Umbilical cord (tissue), 2 donors: ENCODE results near the gene TBC1D5. TPM values are rescaled to one million over a fixed set of nuclear protein-coding genes. Genes with fewer than 3 reads are reported as not detected.
"Not testable (repeated sequence)": the region's sequence is repeated elsewhere in the genome, so short reads cannot be mapped to it uniquely, and the experiment has no call there.

Experiments
- DNase-seq: peaks from one replicate; pipeline ENCODE4 v3.0.0-alpha.2; 2015; ENCODE audit warnings: low spot score
- total RNA-seq: library from RNA; depleted of rRNA; stranded (reverse); fragments of >200 nt; gene quantifications from one replicate; pipeline ENCODE4 v1.2.3, GENCODE V29; 2014; ENCODE audit warnings: low replicate concordance; ENCODE audit not compliant: insufficient read depth

The TBC1D5 gene
- total RNA-seq, 1 donor from 2014 or later, result 92.2 TPM

DNA sequence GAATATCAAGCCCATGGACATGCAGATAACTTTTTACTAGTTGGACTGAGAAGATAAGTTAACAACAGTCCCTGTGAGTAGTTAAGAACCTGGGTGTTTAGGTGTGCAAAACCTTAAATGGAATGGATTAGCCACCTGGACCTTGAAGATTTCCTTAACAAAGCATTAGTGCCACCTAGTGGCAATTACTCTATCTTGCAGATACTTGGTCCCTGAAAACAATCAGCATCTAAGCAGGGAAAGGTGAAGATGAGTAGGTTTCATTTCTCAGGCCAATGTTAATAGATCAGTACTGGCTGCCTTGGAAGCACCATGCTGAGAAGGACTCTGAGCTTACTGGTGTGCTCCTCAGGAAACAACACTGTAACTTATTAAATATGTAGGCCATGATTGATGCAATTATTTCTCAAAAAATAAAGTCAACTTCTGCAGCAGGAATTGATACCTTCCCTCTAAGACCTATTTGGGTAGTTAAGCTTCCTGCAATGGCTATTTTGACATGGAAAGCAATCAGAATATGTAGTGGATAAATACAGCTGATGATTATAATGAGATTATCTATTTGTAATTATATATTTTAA is 329.4 kb downstream of the TBC1D5 start:
- DNase-seq, result peak; percentile 50

DNA sequence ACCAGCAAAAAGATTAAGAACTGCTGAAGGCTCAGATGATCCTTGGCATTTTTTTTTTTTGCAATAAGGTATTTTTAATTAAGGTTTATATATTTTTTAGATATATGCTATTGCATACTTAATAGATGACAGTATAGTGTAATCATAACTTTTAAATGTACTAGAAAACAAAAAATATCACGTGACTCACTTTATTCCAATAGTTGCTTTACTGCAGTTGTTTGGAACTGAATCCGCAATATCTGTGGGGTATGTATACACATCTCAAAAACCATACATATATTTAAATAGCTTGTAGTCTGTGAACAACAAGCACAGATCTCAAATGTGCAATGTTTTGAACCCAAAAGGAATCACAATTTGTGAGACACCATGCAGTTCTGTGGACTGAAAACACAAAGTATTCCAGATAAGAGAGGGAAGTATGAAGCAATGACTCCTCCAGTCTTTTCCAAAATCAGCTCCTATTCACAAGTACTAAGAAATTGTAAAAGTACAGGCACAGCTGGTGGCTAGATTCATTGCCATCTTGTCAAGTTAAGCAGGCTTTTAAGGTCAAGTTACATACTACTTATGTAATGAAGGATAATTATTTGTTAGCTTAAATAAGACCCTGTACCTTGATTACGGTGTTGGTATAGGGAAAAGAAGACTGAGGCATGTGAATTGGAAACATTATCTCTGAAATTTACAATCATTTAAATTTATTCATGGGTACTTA is 331.1 kb downstream of the TBC1D5 start:
- no peak for DNase-seq

DNA sequence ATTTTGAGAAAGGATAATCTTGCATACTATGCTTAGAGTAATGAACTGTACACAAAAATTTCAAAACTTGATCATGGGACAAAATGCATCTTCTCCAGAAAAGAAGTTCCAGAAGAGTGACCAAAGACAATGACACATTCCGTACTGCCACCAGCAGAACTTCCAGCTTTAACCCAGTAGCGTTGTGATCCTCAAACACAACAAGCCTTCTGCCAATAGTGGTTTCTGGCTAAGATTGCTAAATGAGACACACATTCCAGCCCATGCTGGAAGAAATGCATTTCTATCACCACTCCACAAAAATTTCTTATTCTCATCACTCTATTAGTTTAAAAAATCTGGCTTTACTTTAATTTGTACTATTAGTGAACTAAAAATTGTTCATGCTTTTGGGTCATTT is 334.9 kb downstream of the TBC1D5 start:
- DNase-seq, result no peak

DNA sequence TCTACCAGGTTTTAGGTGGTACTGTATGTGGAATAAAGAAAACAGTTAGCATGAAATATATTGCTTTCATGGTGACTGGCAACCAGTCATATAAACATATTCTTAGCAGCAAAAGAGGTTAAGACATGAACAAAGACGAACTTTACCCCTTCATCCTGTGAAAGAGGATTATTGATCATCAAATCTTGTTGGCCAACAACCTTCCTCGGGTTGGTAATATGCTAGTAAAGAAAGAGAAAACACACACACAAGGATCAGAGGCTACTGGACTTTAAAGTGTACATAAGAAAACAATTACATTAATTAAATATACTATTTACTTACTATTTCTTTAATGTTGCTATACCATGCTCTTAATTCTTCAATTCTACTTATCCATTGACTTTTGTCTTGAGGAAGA is 337.9 kb downstream of the TBC1D5 start:
- no peak for DNase-seq

DNA sequence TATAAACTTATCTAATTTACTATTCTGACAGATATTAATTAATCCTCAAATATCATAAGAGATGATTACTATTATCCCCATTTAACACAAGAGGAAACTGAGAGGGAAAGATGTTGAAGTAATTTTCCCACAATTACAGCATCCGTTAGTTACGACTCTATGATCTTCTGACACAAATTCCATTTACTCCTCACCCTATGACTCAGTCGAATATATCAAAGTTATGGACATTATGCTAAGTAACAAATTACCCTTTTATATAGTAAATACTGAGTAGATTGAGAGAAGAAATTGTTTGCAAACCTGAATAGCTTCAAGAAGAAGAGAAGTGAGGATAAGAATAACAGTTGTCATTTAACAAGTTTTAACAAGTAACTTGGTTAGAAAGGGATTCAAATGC is 340.0 kb downstream of the TBC1D5 start:
- no peak for DNase-seq

DNA sequence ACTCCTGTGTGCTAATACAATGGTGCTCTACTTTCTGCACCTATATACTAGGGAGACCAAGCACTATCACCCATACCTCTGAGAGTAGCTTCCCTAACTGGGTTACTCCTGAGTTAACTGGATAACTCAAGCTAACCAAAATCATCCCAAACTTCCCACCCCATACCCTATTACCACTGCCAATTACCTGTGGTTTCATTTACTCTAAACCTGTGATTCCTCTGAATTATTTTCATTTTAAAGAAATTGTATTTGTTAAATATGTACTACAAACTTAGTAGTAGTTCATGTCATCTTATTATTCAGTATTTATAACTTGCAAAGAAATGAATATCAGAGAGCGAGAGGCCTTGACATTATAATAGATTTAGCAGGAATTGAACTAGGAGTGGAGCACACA is 340.5 kb downstream of the TBC1D5 start:
- no peak for DNase-seq

DNA sequence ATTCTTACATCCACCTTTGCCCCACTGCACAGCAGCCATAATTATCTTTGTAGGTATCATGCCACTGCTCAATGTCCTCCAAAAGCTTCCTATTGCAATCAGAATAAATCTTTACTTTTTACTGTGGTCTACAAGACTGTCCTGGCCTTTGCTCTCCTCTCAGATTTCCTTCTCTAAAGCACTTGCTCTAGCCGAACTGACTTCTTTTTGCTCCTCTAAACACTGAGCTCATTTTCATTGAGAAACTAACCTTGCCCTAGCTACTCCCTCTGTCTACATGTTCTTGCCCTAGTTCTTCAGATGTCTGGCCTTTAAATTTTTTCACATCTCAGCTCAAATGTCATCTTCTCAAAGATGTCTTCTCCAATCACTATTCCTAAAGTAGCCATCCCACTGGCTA is 342.8 kb downstream of the TBC1D5 start:
- DNase-seq, result no peak

DNA sequence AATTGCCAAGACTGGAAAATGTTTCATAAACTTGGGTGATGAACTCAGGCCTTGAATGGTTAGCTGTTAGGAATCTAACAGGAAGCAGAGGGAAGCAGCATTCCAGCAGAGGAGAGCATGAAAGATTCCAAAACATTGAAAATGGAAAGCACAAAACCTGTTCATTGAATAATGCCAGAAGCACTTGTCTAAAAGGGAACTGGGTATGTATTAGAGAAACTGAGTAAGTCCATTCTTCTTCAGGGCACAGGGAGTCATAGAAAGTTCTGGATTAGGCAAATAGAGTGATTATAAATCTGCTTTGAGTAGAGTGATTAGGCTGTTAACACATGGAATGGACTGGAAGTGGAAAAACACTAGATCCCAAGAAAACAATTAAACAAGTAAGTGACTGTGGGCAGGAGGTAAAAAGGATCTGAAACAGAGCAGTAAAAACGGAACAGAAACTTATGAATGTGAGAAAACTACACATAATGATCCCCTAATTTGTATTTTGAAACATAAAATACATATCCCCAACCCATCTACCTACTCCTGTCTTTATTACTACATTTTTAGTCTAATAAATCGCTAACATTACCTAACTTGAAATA is 343.4 kb downstream of the TBC1D5 start:
- no peak for DNase-seq

DNA sequence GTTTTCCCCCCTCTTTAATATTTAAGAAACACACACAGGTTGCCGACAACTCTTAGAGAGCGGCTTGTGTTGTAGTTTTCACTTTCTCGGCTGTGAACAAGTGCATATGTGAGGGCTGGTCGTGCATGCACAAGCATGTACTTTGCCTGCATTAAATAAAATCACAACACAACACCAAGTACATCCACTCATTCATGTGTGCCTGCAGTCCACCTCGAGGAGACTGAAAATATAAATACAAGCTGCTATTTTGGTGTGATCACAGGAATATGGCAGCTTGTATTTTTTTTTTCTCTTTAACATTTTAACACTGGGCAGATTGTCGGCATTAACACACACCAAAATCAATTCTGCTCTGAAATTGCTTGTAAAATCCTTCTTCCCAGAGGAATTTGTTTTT is 346.4 kb downstream of the TBC1D5 start:
- DNase-seq, result no peak

DNA sequence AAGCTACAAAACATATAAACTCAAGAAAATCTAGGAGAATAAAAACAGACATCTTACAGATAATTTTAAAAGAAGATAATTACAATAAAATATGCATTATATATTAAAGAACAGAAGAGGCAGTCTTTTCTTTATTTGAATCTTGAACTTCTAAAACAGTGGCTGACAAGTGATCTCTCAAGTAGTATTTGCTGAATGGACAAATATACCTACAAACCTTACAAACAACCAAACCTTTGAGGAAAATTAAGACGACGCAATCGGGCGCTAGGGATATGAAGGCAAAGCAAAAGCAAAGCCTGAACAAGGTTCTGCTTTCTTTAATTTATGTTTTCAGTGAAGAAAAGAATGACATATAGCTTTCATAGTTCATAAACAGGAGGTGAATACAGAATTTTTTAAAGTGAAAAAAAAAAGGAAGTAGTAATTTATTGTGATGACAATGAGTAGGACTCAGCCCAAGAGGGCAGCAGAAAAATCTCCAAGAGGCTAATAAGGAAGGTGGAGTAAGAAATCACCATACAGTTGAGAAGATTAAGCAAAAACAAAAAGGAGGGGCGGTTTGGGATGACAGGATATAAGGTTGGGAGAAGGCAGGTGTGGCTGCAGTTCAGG is 347.8 kb downstream of the TBC1D5 start:
- DNase-seq, result no peak

DNA sequence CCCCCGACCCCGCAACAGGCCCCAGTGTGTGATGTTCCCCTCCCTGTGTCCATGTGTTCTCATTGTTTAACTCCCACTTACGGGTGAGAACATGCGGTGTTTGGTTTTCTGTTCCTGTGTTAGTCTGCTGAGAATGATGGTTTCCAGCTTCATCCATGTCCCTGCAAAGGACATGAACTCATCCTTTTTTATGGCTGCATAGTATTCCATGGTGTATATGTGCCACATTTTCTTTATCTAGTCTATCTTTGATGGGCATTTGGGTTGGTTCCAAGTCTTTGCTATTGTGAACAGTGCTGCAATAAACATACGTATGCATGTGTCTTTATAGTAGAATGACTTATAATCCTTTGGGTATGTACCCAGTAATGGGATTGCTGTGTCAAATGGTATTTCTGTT is 349.9 kb downstream of the TBC1D5 start:
- not testable (repeated sequence) for DNase-seq

DNA sequence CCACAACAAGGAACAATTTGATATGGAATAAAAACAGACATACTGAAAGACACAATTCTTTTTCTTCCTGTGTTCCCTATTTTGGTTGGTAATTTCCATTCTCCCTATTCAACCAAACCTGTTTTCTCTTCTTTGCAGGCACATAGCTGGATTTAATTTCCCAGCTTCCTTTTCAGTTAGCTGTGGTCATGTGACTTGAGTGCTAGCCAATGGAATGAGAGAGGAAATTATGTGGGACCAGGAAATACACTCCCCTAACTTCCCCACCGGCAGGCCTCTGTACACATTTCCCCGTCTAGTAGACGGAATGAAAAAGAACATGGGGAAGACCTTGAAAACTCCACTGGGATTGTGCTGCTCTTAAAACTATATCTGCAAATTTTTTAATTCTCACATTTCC is 351.6 kb downstream of the TBC1D5 start:
- no peak for DNase-seq

DNA sequence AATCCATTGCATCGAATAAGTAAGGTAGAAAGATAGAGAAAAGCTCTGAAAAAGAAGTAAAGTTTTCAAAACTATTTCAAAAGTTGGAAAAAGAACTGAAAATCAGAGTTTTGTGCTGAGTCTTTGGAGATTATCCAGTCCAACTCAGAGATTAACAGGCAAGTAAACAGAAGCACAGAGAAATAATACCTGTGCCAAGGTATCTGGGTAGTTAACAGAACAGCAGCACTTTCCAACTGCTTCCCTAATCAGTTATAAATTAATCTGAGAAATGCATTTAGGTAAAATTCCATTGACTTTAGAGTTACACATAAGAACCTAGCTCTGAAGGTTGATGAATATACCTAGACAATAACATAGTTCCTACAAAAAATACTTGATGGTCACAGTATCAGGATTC is 355.3 kb downstream of the TBC1D5 start:
- DNase-seq, result no peak

DNA sequence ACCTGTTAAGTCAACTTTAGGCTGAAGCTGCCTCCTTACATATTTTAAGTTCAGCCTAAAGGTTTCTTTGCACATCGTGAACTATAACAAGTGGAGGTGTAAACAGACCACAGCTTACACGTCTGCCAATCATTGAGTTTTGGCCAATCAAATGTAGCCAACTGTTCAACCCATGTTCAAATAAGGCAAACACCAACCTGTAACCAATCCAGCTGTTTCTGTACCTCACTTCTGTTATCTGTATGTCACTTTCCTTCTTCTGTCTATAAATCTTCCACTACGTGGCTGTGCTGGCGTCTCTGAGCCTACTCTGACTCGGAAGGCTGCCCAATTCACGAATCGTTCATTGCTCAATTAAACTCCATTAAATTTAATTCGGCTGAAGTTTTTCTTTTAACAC is 356.0 kb downstream of the TBC1D5 start:
- DNase-seq, result no peak

DNA sequence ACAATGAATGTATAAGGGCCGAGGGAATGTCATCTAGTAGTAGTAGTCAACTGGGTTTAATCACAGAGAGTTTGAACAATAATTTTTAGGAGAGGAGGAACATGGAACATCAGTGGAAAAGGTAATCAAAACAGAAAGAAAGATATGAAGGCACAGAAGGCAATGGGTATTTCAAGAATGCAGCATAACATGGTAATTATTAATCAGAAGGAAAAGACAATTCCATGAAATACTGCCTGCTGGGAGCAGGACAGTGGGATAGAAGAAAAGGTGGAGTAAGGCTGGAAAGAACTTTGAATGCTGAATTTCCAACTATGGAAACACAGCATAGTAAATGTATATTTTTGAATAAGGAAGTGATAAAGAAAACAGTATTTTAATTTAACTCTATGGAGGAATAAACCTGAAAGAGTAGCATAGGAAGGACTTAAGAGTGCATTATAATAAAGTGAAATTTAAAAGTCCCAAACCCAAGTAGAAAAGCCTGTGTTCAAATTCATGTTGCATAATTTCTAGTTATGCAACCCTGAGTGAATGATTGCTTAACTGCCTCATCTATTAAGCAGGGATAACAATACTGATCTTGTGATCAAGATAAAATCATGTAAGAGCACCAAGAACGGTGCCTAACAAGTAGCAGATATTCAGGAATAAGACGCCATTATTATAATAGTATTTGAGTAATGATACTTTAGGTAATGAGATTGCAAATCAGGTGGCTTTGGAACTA is 357.7 kb downstream of the TBC1D5 start:
- DNase-seq, result no peak

DNA sequence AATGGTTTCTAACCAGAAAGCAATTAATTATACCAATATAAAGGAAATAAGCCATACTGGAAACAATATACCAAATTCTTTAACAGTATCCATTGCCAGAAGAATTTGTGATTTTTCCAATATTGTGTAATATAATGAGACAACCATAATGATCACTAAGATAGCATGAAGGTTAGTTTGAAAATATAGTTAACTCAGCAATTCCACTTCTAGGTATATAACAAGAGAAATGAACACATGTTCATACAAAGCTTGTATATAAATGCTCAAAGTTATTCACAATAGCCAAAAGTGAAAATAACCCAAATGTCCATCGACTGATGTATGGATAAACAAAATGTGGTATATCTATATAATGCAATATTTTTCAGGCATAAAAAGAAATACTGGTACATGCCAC is 369.1 kb downstream of the TBC1D5 start:
- DNase-seq, result no peak

DNA sequence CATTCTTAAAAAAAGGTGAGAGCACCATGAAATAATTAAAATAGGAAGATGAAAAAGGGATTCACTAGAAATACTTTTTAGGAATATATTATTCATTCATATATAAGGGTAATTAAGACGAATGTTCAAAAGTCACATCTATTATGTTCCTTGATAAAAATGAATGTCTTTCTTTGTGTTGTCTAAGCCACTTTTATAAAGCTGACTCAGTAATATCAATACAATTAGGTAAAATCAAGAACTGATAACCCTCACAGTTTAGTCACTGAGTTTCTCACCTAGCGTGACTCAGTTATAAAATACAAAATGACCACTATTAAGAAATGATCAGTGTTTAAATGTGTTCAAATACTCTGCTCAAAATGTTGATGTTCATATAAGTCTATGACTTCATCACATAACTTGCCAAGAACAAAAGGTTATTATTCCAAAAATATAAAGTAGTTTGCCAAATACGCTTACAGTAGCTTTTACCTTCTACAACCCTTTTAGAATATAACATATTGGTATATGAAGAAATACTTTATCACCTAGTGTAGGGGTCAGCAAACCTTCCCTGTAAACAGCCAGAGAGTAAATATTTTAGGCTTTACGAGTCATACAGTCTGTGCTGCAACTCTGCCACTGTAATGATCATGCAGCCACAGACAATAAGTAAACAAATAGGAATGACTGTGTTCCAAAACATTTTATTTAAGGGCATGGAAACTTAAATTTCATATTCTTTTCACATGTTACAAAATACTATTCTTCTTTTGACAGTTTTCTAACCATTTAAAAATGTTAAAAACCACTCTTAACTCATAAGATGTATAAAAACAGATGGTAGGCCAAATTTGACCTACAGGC is 369.8 kb downstream of the TBC1D5 start:
- no peak for DNase-seq

DNA sequence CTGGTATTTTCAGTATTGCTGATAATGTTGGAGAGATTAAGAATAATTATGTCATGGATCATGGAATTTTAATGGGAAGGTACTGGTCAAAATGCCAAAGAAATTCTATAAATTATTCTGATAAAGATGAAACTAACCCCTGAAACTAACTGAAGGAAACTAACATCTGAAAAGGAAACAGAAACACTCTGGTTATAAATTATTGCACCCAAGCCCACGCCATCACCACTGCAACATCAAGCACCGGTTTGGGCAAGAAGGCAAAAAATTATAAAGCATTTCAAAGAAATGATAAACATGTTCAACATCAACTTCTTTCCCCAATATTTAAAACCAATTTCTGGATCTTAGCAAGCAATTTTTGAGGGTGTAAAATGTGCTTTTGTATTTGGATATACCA is 372.5 kb downstream of the TBC1D5 start:
- DNase-seq, result no peak

DNA sequence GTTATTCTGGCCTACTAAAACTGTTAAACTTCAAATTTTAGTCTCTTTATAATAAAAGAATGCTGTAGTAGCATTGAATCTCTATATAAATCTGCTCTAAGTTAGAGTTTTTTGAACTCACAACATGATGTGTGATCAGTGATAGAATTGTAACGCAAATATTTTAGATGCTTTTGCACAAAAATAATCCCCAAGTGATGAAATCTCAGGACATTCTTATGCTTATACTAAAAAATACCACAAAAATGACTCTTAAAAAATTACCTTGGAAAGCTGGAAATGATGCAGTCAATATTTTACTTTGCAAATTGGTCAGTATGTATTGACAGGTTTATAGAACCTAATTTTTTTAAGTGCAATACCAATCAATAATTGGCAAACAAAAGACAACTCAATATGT is 375.3 kb downstream of the TBC1D5 start:
- DNase-seq, result no peak

DNA sequence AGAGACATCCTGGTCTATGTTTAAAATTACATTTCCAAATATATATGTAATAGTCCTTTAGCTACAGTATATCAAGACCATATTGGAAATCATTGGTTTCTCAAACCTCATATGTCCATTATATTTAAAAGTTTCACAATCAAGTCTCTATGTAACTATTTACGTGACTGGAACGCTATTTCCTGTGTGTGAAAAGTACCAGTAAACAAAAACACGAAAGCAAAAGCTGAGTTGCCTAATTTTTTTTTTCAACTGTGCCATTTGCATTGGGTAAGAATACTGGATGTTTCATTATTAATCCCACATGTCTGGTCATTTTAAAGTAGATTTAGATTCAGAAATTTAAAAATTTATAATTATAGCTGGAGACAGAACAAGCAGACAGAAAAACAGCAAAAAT is 381.4 kb downstream of the TBC1D5 start:
- no peak for DNase-seq

DNA sequence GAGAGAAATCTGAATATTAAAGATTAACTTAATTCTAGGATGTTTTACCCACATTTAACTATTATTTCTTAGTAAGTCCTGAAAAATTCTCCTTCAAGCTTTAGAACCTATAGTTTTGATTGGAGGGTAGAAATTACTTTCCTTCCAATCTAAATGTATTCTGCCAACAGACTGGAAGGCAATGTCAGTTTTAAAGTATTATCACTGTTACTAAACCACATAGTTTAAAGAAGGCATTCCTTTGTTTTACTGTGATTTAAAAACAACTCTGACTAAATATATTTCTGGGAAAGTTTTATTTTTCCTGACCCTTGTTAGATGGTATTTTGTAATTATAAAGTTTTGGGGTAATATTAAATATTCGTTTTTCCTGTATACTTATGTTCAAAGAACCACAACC is 382.5 kb downstream of the TBC1D5 start:
- no peak for DNase-seq
